ENCODE results near the gene PCSK5. TPM values are rescaled to one million over a fixed set of nuclear protein-coding genes. Genes with fewer than 3 reads are reported as not detected.
A peak's percentile ranks its signal among the peaks of the same experiment; 100 is the strongest.

Gene PCSK5
- total RNA-seq, 1 experiment from 2014 or later = 7.5 TPM

GRCh38 chr9:75930730-75931321 lies 40.4 kb downstream of the PCSK5 start:
- Histone ChIP-seq H4K8ac (replicated peaks; ENCODE audit: insufficient read length, low read depth, low read length) (no peak overlapping the region), H3K79me1 (ENCODE audit: insufficient read depth, low read depth, low read length, poor library complexity, severe bottlenecking) (no peaks in the 10 kb centered on the region), H3K79me2 (ENCODE audit: insufficient read depth, low read length) (peaks cover 3% of the 10 kb centered on the region; the same call in 1 of the 2 replicates), H3K23me2 (ENCODE audit: insufficient read length, low read depth, low read length, poor library complexity, severe bottlenecking) (no peaks in the 10 kb centered on the region), H4K20me1 (ENCODE audit: control insufficient read depth, insufficient read depth, insufficient read length) (no peaks in the 10 kb centered on the region), H3T11ph (ENCODE audit: low read length) (no peak overlapping the region), H3K27ac (ENCODE audit: insufficient read length, low read depth, low read length) (no peak overlapping the region), H2AK5ac (ENCODE audit: insufficient read length, low read length) (no peak overlapping the region), H3K9me3 (ENCODE audit: control insufficient read depth, low read depth, low read length) (no peaks in the 10 kb centered on the region), H4K5ac (ENCODE audit: insufficient read length, low read depth, low read length) (no peak overlapping the region), H2BK5ac (ENCODE audit: insufficient read length, low read length) (no peak overlapping the region), H3K18ac (ENCODE audit: insufficient read length, low read depth, low read length) (no peak overlapping the region), H3K27me3 (ENCODE audit: insufficient read depth, low read length) (no peaks in the 10 kb centered on the region), H2BK20ac (ENCODE audit: low read depth, low read length, poor library complexity, severe bottlenecking) (no peak overlapping the region), H2BK120ac (ENCODE audit: low read depth, low read length, poor library complexity, severe bottlenecking) (no peak overlapping the region), H3K14ac (ENCODE audit: insufficient read depth, low read length) (no peak overlapping the region), H3K4ac (ENCODE audit: low read depth, low read length) (no peak overlapping the region), H4K91ac (ENCODE audit: insufficient read length, low read depth, low read length) (no peak overlapping the region), H2AFZ (ENCODE audit: low read length) (no peak overlapping the region), H3K4me2 (ENCODE audit: insufficient read depth, insufficient read length, low read length) (no peak overlapping the region), H3K56ac (ENCODE audit: insufficient read length, low read depth, low read length) (no peak overlapping the region), H3K4me1 (ENCODE audit: insufficient read depth, low read length) (peaks cover 18% of the 10 kb centered on the region; the same call in 1 of the 2 replicates), H2BK15ac (ENCODE audit: low read depth, low read length) (no peak overlapping the region), H3K9ac (ENCODE audit: extremely low read depth, insufficient read length, low read length) (no peak overlapping the region), H2BK12ac (ENCODE audit: insufficient read length, low read depth, low read length) (no peak overlapping the region), H3K23ac (ENCODE audit: insufficient read length, low read depth, low read length) (no peak overlapping the region)
- no peak for DNase-seq
- TF ChIP-seq CTCF (conservative IDR thresholded peaks at IDR 0.05) = no peak
- Mint-ChIP-seq H3K9me3 (no peaks in the 10 kb centered on the region), H3K27me3 (ENCODE audit: low read depth) (no peaks in the 10 kb centered on the region), H3K4me3 (no peak overlapping the region), H3K36me3 (ENCODE audit: insufficient read depth in 1 of 3, low read depth in 3 of 3) (peaks cover 0 to 11% (median 6%) of the 10 kb centered on the region in 3 experiments; a peak in 4 of 7 replicates), H3K27ac (peak overlapping the region in 1 of 3 experiments; percentile 8; a peak in 2 of 7 replicates), H3K4me1 (peaks cover 43 to 44% of the 10 kb centered on the region in 2 experiments)
- no CpG with 5 or more reads among the region's 3 CpGs for WGBS (ENCODE audit: extremely low coverage, insufficient read length, low lambda C conversion rate)

All from H9 (cell line).